ENCODE results near the gene ERC1. TPM values are rescaled to one million over a fixed set of nuclear protein-coding genes. Genes with fewer than 3 reads are reported as not detected.

Gene ERC1
- total and polyA plus RNA-seq, 9 of the 15 experiments (the other 6 are each of a cell fraction or from before 2014, with no cell fraction given), result 0.74 to 11.8 (median 4.8) TPM

GRCh38 chr12:1288333-1288732 is 297.3 kb downstream of the ERC1 start:
- in situ Hi-C loops (cut with MboI) (loop anchor here (10.0 to 25.0 kb wide), 2 partner anchors 106 to 299 kb away; partner anchors contain the start of gene FBXL14), intact Hi-C loops (cut with micrococcal nuclease) (no loop called here)
- Histone ChIP-seq H3K9me3 (replicated peaks; ENCODE audit: control insufficient read depth, insufficient read depth, low read depth, low read length) (no peaks in the 10 kb centered on the region), H3K4me2 (ENCODE audit: insufficient read depth, low read length) (no peak overlapping the region), H3K36me3 (ENCODE audit: control insufficient read depth, insufficient read depth, low read length) (no peaks in the 10 kb centered on the region), H3K9me1 (ENCODE audit: control insufficient read depth, insufficient read depth, low read length) (no peaks in the 10 kb centered on the region), H3K27ac (ENCODE audit: extremely low read depth, low read depth, low read length) (no peak overlapping the region), H4K20me1 (replicated peaks; ENCODE audit: control insufficient read depth, insufficient read depth, low read length) (no peaks in the 10 kb centered on the region), H3K27me3 (ENCODE audit: control insufficient read depth in 2 of 2, insufficient read depth in 2 of 2, low read length in 2 of 2) (no peaks in the 10 kb centered on the region), H3K4me1 (replicated peaks in 1 of 2; ENCODE audit: control insufficient read depth in 2 of 2, insufficient read depth in 2 of 2, low read length in 2 of 2) (no peaks in the 10 kb centered on the region; a peak in 2 of 5 replicates), H3K4me3 (no peak overlapping the region), H3K9ac (ENCODE audit: insufficient read depth in 1 of 2, low read depth in 2 of 2, low read length in 2 of 2) (no peak overlapping the region), H2AFZ (ENCODE audit: low read depth, low read length) (no peak overlapping the region), H3K79me2 (ENCODE audit: control insufficient read depth, insufficient read depth, low read length) (no peaks in the 10 kb centered on the region)
- FAIRE-seq, result no peak
- no TSS peak for BruUV-seq (replicated peaks)
- DNase-seq (ENCODE audit: extremely low read depth in 1 of 4, low spot score in 3 of 4), result no peak
- TF ChIP-seq PBX2 (CRISPR knock-in tag; IDR thresholded peaks at IDR 0.05; ENCODE audit: low read depth) (no peak), PBX2 (tag; conservative IDR thresholded peaks at IDR 0.05; ENCODE audit: low read depth) (no peak), ZNF695 (CRISPR knock-in tag; IDR thresholded peaks at IDR 0.05) (no peak), ZC3H8 (IDR thresholded peaks at IDR 0.05) (no peak), SRSF7 (optimal IDR thresholded peaks at IDR 0.05; ENCODE audit: low read depth, low read length) (no peak)
- WGBS (ENCODE audit: insufficient coverage, low coverage, missing lambda C conversion rate), result 68% methylated on average over 7 of the region's 7 CpGs
- ChIA-PET POLR2A (interaction anchor here (1.1 kb wide), 1 partner anchor 13 kb away, joined by 3 read pairs; no protein-coding TSS in a partner anchor), CTCF (ENCODE audit: low intra/inter-chr PET ratio) (no interaction called here)
- ATAC-seq, result no peak

All from K562 (cell line).